Lower lobe of right lung (tissue), 2 donors: Measurements from ENCODE around the gene DGCR2. TPM values are rescaled to one million over a fixed set of nuclear protein-coding genes. Genes with fewer than 3 reads are reported as not detected.

Experiments used
- ATAC-seq, 2 donors: fragments of 200-7000 bp; cut with Tn5 transposase; one replicate each; pipeline ENCODE4 v1.9.1; 2020 to 2022; ENCODE audit warnings: mild to moderate bottlenecking in 2 of 2, moderate library complexity in 2 of 2
- DNase-seq: peaks from one replicate; pipeline ENCODE4 v3.0.0-alpha.2; 2020
- H3K27ac ChIP-seq: fragments of 200-600 bp; one replicate; pipeline ENCODE4 v1.8.0; 2022
- H3K27me3 ChIP-seq: fragments of 200-600 bp; one replicate; pipeline ENCODE4 v1.8.0; 2022; ENCODE audit warnings: low read depth
- H3K36me3 ChIP-seq: fragments of 200-600 bp; one replicate; pipeline ENCODE4 v1.8.0; 2022; ENCODE audit warnings: mild to moderate bottlenecking
- H3K4me1 ChIP-seq: fragments of 200-600 bp; one replicate; pipeline ENCODE4 v1.8.0; 2022
- H3K4me3 ChIP-seq: fragments of 200-600 bp; one replicate; pipeline ENCODE4 v1.8.0; 2022; ENCODE audit warnings: mild to moderate bottlenecking
- H3K9me3 ChIP-seq: fragments of 200-600 bp; one replicate; pipeline ENCODE4 v1.8.0; 2022
- CTCF ChIP-seq: fragments of 200-600 bp; IDR thresholded peaks from one replicate; pipeline ENCODE4 v1.8.0; 2022; ENCODE audit warnings: antibody characterized with exemption, mild to moderate bottlenecking
- intact Hi-C: fragments of 100-400 bp; cut with DNase I; formaldehyde crosslinking; loops from one replicate; pipeline ENCODE4 v1.11.0; 2022
- total RNA-seq: library from RNA; stranded (reverse); fragmentation: NEBNext Ultra II Directional; extraction: Animal tissue kit (Norgen Biotek cat#: 25700); gene quantifications from one replicate; pipeline ENCODE4 v1.2.1, GENCODE V29; 2021
- donor health status: DM: no; HTN: yes; CAD: no; lungs with severe emphysema.

Gene DGCR2
- total RNA-seq, 1 donor from 2014 or later, result 62.9 TPM

DNA sequence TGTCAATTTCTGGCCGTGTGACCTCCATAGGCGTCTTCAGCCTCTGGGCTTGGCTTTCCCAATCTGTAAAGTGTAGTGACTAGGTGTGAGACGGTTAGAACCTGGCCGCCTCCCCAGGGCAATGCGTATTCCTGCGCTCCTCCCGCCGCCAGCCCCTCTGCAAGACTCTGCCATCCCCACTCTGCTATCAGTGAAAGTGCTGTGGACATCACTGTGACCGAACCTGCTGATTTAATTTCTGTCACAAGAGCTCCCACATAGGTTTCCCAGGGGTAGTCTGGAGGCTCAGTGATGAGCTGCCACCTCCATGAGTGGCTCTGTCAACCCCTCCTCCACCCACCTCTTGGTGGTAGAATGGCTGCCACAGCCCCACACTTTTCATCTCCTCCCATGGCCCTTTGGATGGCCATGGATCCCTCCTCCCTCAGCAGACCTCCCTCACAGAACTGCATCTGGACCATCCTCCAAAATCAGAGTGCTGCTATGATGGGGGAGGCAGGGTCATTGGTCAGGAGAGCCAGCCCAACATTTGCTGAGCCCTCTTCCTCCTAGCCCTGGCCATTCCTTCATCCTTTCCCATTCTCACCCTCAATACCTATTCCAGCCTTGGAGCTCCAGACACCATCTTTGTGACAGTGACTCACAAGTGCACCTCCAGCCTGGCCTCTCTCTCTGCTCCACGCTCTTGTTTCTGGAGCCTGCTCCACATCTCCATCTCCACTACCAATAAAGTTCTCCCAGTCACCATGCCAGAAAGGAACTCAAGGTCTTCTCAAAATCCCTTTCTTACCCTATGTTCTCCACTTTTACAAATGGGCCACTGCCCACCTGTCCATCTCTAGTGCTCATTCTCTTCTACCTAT lies 29.3 kb upstream of the DGCR2 start:
- Histone ChIP-seq H3K9me3 (no peaks in the 10 kb centered on the region), H3K36me3 (no peaks in the 10 kb centered on the region), H3K27me3 (peaks cover 64% of the 10 kb centered on the region), H3K4me1 (peaks cover 7% of the 10 kb centered on the region), H3K4me3 (no peak overlapping the region), H3K27ac (no peak overlapping the region)
- no peak for TF ChIP-seq CTCF
- ATAC-seq, result no peak
- no peak for DNase-seq
- intact Hi-C loops, result no loop called here

DNA sequence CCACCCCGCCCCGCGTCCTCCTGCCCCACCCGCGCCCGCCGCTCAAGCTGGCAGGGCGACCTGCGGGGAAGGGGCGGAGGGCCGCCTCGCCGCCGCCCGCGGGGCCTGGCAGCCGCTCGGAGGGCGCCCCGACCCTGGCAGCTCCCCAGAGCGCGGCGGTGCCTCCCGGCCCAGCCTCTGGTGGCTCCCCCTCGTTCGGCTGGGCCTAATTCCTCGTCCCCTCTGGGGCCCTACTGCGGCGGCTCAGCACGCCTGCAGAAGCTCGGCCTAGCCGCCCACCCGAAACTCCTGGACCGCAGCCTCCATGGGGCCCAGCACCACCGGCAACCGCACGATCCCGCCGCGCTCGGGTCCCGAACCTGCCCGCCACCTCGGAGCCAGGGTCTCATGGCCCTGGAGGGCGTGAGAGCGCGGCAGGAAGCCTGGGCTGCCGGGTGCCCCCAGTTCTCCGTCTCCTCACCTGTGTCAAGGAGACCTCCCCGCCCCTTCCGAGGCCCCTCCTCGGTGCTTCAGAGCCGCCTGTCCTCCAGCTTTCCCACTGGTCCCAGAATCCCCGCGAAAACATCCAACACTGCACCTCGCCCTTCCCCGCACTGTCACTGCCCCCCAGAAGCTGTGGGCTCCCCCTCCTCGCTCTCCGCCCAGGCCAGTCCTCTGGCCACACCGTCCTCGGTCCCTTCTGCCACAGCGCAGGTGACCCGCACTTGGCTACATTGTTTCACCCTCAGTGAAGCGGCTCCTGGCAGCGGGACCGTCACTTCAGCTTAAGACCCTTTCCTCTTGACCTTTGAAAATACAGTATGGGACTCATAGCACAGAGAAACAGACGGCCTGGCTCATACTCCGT lies 28.5 kb upstream of the DGCR2 start:
- ATAC-seq (no peak), DNase-seq (no peak)
- peaks cover 64% of the 10 kb centered on the region for H3K27me3 ChIP-seq
- H3K27ac ChIP-seq, result no peak overlapping the region
- no peaks in the 10 kb centered on the region for H3K36me3 ChIP-seq
- H3K4me3 ChIP-seq, result no peak overlapping the region
- H3K4me1 ChIP-seq, result peaks cover 7% of the 10 kb centered on the region
- intact Hi-C loops, result no loop called here
- no peak for TF ChIP-seq CTCF
- H3K9me3 ChIP-seq, result no peaks in the 10 kb centered on the region

DNA sequence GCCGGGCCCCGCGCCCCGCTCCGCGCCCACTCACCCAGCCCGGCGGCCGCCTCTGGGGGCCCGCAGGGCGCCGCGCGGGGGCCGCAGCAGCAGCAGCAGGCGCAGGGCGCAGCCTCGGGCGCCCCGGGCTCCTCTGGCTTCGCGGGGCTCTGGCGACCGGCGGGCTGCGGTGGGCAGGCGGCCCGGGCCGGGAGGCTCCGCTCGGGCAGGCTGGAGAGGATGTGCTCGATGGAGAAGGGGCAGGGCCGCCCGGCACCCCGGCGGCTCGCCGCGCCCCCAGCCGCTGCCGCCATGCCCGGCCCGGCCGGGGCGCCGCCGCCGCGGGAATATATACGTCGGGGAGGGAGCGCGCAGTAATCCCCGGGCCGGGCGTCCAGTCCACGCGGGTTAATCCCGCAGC lies 27.8 kb upstream of the DGCR2 start, which contains the start of gene GSC2:
GSC2 (minus strand) TSS at position 302 of the 400 bp plus-strand sequence; CDS start at position 293, 9 bp downstream.
- ATAC-seq (no peak), DNase-seq (no peak)
- no peaks in the 10 kb centered on the region for H3K36me3 ChIP-seq
- H3K27ac ChIP-seq, result no peak within 1 kb of the TSS
- H3K4me3 ChIP-seq, result peak within 1 kb of the TSS; percentile 36
- TF ChIP-seq CTCF, result no peak
- peaks cover 7% of the 10 kb centered on the region for H3K4me1 ChIP-seq
- peaks cover 64% of the 10 kb centered on the region for H3K27me3 ChIP-seq
- intact Hi-C loops, result no loop called here
- H3K9me3 ChIP-seq, result no peaks in the 10 kb centered on the region

DNA sequence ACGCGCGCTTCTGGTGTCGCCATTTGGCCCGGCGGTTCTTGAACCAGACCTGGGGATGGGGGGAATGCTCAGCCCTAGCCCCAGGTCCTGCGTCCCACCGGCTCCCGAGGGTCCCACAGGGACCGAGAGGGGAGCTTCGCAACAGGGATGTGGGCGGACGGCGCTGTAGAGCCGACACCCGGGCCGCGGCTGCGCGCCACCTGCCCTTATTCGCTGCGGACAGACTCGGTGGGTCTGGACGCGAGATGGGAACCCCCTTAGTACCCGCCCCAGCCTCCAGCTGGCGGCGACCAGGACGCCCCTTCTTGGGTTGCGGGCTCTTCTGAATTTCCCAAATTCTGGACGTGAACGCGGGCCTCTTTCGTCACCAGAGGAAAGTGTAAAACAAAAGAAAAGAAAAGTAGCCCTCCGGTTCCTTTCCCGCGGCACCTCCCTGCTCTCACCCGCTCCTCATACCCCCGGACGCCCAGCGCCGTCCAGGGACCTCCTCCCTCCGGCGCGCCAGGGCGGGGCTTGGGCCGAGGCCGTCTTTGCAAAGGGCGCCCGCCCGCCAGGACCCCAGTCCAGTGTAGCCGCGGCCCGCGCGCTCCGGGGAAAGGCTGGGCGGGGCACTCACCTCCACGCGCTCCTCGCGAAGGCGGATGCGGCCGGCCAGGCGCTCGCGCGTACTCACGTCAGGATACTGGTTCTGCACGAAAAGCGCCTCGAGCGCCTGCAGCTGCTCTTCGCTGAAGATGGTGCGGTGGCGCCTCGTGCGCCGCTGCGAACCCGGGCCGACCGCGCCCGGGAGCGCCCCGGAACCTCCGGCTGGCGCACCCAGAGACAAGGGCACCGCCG lies 27.1 kb upstream of the DGCR2 start:
- H3K4me1 ChIP-seq, result peaks cover 7% of the 10 kb centered on the region
- no peaks in the 10 kb centered on the region for H3K36me3 ChIP-seq
- intact Hi-C loops, result no loop called here
- H3K4me3 ChIP-seq, result peak overlapping the region; percentile 36
- TF ChIP-seq CTCF, result no peak
- H3K27me3 ChIP-seq, result peaks cover 64% of the 10 kb centered on the region
- H3K9me3 ChIP-seq, result no peaks in the 10 kb centered on the region
- ATAC-seq (no peak), DNase-seq (no peak)
- H3K27ac ChIP-seq, result no peak overlapping the region
